NCI-H128 (cell line): ENCODE data around the gene COL28A1.

Source experiments
- DNase-seq: peaks from one replicate; lab custom pipeline; 2025; ENCODE audit not compliant: unreplicated experiment; lab: John Stamatoyannopoulos, UW

Gene COL28A1

DNA sequence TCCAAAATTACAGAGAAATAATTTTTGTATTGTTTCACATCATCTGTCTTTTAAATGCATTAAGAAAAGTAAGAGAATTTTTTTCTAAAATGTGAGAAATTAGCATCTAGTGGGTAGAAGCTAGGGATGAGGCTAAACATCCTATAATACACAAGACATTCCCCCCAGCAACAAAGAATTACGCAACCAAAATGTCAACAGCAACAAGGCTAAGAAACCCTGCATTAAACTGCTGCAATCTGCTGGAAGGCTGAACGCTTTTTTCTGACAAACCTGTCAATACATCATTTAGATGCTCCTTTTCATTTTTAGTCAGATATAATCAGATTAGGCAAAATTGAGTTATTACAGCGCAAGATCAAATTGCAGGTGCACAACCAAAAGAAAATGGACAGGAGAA lies 191.1 kb downstream of the COL28A1 start:
- no peak for DNase-seq

- DNase-seq, result no peak
Observed at GRCh38 chr7:7335909-7336308, 199.8 kb downstream of the COL28A1 start.

GRCh38 chr7:7335215-7335614 lies 200.5 kb downstream of the COL28A1 start:
- no peak for DNase-seq

DNA sequence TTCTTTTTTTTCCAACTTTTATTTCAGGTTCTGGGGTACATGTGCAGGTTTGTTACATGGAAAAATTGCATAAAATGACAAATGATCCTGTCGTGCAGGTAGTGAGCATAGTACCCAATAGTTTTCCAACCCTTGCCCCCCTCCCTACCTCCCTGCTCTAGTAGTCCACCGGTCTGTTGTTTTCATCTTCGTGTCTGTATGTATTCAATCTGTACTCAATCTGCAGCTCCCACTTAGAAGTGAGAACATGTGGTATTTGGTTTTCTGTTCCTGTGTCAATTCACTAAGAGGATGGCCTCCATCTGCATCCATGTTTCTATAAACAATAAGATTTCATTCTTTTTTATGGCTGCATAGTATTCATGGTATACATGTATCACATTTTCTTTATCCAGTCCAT lies 202.1 kb downstream of the COL28A1 start:
- DNase-seq, result no peak

DNA sequence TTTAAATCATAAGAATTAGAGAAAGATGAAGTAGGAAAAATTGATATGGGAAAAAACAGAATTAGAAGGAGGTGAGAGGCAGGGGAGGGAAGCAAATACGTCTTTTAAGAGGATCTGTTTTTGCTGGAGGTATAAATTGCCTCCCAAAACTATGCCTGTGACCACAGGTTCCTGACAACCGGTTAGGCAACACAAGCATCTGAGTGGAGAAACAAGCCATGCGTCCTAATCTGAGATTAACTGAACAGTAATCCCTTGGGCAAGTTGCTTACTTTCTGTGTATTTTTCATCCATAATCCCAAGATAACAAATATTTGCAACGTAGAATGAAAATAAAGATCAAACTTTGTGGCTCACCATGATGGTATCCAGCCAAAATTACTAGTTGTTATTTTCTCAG lies 204.2 kb downstream of the COL28A1 start:
- no peak for DNase-seq

DNA sequence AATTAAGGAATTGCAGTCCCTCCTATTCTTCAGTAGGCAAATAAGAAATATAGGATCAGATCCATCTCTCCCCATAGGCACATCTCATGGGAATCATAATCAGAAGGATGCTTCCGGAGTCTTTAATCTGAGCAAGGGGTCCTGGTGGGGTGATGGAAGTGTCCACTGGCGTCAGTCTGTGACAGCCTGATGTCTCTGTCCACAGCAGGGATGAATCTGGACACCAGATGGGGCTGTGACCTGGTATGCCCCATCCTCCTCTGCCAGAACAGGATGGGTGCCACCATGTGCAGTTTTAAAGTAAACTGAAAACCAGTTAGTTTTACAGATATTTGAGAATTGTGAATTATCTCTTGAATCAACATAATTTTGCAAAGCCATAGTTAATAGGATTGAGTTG lies 204.7 kb downstream of the COL28A1 start:
- DNase-seq, result no peak

GRCh38 chr7:7329326-7329725 lies 206.3 kb downstream of the COL28A1 start:
- DNase-seq, result no peak

DNA sequence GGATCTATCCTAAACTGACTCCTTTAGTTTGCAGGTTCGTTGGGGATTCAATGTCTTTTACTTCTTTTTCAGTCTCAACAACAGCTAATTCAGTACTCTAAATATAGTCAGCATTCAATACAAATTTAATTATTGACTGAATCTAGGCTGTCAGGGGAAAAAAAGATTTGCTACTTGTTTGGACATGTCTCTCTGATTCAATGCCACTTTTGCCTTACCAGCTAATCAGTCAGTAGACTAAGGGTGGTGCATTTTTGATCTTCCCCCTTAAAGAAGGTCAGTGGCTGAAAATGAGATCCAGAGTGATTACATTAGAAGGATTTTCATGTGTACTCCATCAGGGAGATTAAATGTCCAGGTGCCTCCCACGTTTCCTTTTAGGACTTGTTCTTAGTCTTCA lies 208.2 kb downstream of the COL28A1 start:
- DNase-seq, result no peak

- DNase-seq, result no peak
Observed at GRCh38 chr7:7324698-7325097, 211.0 kb downstream of the COL28A1 start.

DNA sequence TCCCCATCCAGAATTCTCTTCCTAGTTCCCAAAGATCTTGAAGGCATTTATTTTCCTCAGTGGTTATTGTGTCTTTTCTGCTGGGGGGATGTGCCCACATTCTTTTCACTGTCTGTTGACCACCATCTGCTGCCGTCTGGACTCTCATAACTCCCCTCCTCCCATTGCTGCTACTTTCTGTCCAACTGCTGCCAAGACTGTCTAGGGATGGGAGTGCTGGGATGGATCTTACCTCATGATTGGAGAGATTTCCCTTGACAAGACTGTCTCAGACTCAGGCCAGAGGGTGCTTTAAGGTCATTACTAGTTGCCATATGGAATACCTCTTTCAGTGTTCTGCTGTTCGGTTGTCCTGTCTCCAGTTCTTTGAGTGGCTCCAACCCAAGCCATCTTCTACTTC lies 211.8 kb downstream of the COL28A1 start:
- DNase-seq, result no peak

GRCh38 chr7:7323352-7323751 lies 212.3 kb downstream of the COL28A1 start:
- DNase-seq, result peak; percentile 50

GRCh38 chr7:7321681-7322080 lies 214.0 kb downstream of the COL28A1 start:
- no peak for DNase-seq

DNA sequence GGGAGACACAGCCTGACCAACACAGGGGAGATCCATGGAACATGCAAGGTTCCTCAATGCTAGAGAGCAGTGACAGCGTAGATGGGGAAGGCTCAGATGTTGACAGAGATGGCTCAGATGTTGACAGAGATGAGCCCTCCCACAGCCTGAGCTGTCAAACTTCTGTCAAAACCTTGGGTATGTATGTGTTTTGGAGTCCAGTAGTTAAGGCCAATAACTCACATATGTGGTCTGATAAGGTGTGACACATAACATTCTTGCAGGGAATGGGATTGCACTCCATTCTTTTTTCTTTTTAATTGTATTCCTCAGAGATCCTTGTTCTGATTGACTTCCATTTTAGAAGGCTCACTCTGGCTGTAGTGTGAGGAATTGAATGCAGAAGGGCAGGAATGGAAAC lies 217.1 kb downstream of the COL28A1 start:
- no peak for DNase-seq

- DNase-seq, result no peak
Observed at GRCh38 chr7:7317850-7318249, 217.8 kb downstream of the COL28A1 start.

GRCh38 chr7:7315851-7316250 lies 219.8 kb downstream of the COL28A1 start:
- DNase-seq, result no peak

DNA sequence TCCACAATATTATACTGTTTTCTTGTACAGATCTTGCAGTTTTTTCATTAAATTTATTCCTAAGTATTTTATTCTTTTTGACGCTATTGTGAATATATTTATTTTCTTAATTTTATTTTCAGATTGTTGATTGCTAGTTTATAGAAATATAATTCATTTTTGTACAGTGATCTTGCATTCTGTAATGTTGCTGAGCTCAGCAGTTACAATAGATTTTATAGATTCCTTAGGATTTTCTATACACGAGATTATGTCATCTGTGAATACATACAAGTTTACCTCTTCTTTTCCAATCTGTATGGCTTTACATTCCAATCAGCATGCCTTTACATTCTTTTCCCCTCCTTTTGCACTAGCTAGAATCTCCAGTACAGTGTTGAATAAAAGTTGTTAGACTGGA lies 223.3 kb downstream of the COL28A1 start:
- no peak for DNase-seq

GRCh38 chr7:7311001-7311400 lies 224.7 kb downstream of the COL28A1 start:
- no peak for DNase-seq

DNA sequence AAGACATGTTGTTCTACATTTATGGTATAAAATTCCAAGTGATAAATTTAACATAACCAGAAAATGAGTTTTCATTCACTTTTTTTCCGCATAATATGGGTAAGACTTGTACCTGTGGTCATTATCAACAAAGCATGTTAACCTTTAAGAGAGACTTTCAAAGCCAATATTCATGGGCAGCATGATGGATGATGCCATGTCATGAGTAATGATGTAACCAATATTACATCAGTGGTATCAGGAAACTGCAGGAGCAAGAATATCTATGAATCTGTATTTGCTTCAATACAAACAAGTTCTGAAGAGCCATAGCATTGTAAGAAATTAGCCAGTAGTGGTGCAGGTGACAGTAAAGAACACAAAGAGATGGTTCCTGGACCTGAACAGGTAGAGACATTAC lies 226.5 kb downstream of the COL28A1 start:
- no peak for DNase-seq
